T47D (cell line): ENCODE results near the gene HELZ2.
A peak's percentile ranks its signal among the peaks of the same experiment; 100 is the strongest.

Experiments
- DNase-seq, 2 experiments: peaks; one replicate each; pipeline versions ENCODE4 v3.0.0 to v3.0.0-alpha.2; 2011 to 2012; ENCODE audit warnings: low read depth in 1 of 2, low spot score in 1 of 2
- JUND ChIP-seq: IDR thresholded peaks from 2 replicates; pipeline ENCODE4 v1.6.1; 2012; ENCODE audit warnings: low read depth
- in situ Hi-C: cut with HindIII; loops from 2 replicates; pipeline ENCODE4 v1.10.0; 2016; ENCODE audit warnings: low sequenced_read_pairs, low pct_unique_long_range_greater_than_20kb

The HELZ2 gene

GRCh38 chr20:63544241-63544957 lies 29.6 kb downstream of the HELZ2 start:
- TF ChIP-seq JUND: no peak
- in situ Hi-C loops: no loop called here
- no peak for DNase-seq

- no peak for DNase-seq
- no peak for TF ChIP-seq JUND
- in situ Hi-C loops: no loop called here
Observed at GRCh38 chr20:63543733-63544132, 30.3 kb downstream of the HELZ2 start.

GRCh38 chr20:63543131-63543530 lies 30.9 kb downstream of the HELZ2 start:
- in situ Hi-C loops: no loop called here
- no peak for TF ChIP-seq JUND
- DNase-seq: no peak

GRCh38 chr20:63542696-63543095 lies 31.3 kb downstream of the HELZ2 start:
- in situ Hi-C loops: no loop called here
- no peak for DNase-seq
- no peak for TF ChIP-seq JUND

GRCh38 chr20:63542031-63542559 lies 31.9 kb downstream of the HELZ2 start:
- no peak for TF ChIP-seq JUND
- in situ Hi-C loops: no loop called here
- DNase-seq: no peak

- no peak for DNase-seq
- in situ Hi-C loops: no loop called here
- no peak for TF ChIP-seq JUND
Observed at GRCh38 chr20:63541371-63541770, 32.7 kb downstream of the HELZ2 start.

GRCh38 chr20:63540417-63541186 lies 33.4 kb downstream of the HELZ2 start:
- no peak for TF ChIP-seq JUND
- no peak for DNase-seq
- in situ Hi-C loops: no loop called here

- in situ Hi-C loops: no loop called here
- TF ChIP-seq JUND: no peak
- DNase-seq: no peak
Observed at GRCh38 chr20:63539441-63540370, 34.3 kb downstream of the HELZ2 start.

GRCh38 chr20:63539092-63539430 lies 35.0 kb downstream of the HELZ2 start:
- DNase-seq: no peak
- TF ChIP-seq JUND: no peak
- in situ Hi-C loops: no loop called here

GRCh38 chr20:63538204-63539091 lies 35.6 kb downstream of the HELZ2 start:
- in situ Hi-C loops: no loop called here
- TF ChIP-seq JUND: no peak
- DNase-seq: peak; percentile 97 to 98

- TF ChIP-seq JUND: no peak
- peak; percentile 99 to 100 for DNase-seq
- in situ Hi-C loops: no loop called here
Observed at GRCh38 chr20:63537525-63538203, 36.4 kb downstream of the HELZ2 start.
